Activated CD4-positive, CD25-positive, alpha-beta regulatory T cell (primary cell): ENCODE data around the gene LSM2.

Experiments used
- DNase-seq, 4 experiments: peaks; one replicate each; lab custom pipeline; 2025; lab: John Stamatoyannopoulos, UW

LSM2 gene

DNA sequence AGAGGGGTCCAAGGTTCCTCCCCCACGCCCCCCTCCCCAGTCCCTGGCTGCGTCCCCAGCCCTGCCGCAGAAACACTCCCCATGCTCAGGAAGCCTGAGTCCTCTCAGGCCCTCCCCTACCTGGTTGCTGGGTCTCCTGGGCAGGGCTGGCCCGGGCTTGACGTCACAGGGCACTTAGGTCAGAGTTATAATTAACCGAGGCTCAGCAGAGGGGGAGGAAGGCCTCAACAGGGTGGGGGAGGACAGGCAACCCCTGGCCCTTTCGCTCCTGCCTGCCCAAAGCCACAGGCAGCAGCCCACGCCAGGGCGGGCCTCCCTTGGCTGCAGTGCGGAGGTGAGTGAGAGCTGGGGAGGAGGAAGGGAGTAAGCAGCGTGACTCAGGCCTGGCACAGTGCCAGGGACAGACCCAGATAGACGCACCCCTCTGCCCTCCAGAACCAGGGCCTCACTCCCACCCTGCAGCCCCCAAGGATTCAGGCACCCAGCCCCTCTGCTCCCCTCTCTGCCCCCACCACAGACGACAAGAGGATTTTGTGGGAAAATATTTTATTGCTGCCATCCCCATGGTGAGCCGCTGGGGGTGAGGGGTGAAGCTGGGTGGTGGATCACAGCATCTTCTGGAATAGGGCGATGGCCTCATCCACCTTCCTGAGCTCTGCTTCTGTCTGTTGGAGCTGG lies 29.6 kb downstream of the LSM2 start, which contains the start of gene VWA7:
TSS of gene VWA7 (minus strand) at position 340 of the 678 bp plus-strand sequence. CDS start 549 bp downstream, outside the sequence.
- peak; percentile 40 to 55 (median 50) for DNase-seq

DNA sequence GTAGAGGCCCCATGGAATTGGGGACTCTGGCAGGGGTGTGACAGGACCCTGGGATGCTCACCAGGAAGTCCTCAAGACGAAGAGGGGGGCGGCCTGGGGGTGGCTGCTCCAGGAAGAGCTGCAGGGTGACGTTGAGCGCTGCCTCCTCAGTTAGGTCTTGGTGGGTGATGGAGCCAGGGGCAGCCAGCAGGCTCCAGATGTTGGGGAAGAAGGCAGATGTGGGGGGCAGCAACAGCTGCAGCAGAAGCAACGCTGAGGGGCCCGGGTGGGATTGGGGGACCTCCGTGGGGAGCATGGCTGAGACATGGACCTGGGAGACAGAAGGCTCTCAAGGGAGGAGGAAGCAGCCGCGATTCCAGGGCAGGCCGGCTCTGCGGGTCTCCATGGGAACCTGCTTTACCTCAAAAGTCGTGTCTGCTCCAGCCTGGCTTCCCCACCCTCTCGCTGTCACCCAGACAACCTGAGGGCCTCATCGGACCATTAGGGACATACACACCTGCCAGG lies 30.2 kb downstream of the LSM2 start:
- DNase-seq: no peak

DNA sequence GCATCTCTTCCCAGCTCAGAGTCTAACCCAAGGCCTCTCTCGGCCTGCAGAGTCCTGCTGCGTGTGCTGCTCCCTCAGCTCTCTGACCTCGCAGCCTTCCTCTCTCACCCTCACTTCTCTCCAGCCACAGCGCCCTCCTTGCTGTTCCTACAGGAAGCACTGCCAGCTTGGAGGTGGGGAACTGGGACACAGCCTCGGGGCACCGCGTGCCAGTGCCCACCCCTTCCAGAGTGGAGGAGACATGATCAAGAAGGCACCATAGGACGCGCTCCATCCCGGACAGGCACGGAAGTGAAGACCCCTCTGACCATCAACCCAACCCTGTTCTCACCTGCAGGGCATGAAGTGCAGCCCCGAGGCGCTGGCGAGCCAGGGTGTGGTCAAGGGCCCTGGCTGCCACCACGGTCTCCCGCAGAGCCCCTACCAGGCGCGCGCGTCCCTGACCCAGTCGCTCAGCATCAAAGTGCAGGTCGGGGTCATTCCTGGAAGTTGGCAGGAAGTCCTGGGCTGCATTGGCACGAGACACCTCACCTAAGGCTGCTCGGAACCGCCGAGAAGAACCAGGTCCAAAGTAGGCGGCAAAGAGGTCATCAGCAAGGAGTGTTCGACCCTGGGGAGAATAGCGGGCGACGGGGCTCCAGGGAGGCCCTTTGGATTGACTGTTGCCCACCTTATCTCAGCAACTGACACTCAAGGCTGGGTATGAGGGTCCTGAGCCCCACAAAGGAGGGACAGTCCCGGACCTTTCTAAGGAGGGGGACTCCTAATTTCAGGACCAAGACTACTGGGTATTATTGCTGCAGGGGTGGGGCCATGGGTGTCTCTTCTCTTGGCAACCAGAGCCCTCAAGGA lies 30.9 kb downstream of the LSM2 start:
- DNase-seq: no peak

DNA sequence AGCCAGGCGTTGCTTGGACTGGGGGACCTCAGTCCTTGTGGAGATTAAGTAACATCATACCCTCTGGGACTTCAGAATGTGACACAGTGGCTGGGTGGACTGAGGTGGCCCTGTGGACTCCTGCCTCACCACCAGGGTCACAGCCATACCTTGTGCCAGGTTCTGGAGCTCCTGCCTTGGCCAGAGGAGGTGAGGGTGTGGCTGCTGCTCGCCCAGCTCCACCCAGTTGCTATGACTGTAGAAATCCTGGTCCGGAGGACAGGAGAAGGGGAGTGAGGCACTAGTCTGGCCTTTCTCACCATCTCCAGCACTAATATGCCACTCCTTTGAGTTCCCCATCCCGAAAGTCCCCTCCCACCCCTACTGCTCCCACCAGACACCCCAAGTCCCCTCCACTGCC lies 31.6 kb downstream of the LSM2 start:
- DNase-seq: no peak

DNA sequence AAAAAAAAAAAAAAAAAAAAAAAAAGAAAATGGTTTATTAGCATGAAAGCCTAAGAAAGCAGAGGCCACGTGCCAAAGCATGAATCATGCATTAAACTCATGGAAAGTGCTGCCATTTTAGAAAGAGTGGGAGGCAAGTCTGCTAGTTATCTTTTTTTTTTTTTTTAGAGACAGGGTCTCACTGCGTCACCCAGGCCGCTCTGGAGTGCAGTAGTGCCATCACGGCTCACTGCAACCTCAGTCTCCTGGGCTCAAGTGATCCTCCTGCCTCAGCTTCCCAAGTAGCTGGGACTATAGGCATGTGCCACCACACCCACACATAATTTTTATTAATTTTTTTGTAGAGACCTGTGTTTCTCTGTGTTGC lies 34.8 kb downstream of the LSM2 start:
- no peak for DNase-seq

DNA sequence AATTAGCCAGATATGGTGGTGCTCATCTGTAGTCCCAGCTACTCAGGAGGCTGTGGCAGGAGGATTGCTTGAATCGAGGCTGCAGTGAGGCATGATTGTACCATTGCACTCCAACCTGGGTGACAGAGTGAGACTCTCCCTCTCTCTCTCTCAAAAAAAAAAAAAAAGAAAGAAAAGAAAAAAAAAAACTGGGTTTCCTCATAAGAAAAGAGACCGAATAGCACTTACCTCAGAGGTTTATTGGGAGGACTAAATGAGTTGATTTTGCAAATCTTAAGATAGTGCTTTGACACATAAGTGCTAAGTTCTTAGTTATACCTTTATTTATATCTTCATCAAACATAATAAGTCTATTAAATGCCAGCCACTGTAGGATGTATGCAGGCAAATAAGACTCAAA lies 35.9 kb downstream of the LSM2 start:
- no peak for DNase-seq

DNA sequence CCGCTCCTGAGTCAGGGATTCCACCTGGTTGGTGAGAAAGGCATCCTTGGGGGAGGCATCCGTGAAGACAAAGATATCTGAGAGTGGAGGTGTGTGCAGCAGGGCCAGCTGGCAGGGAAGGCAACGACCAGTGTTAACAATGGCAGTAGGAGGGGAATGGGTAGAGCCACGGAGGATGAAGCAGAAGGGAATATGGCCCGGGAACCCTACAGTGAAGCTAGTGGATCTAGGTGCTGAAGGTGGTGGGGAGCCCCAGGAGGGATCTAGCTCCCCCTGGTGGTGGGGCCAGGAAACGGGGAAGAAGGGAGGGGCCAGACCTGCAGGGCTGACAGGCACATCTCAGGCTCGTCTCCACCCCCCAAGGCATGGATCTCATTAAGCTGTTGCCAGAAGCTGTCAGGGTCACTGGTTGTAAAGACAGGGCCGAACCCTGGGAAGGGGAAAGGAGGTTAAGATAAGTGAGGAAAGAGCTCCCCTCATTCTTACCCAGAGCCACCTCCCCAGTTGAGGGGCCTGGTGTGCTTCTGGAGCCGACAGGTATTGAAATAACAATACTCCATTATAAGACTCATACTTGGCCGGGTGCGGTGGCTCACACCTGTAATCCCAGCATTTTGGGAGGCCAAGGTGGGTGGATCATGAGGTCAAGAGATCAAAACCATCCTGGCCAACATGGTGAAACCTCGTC lies 36.9 kb downstream of the LSM2 start:
- peak; percentile 55 to 67 (median 63) for DNase-seq

DNA sequence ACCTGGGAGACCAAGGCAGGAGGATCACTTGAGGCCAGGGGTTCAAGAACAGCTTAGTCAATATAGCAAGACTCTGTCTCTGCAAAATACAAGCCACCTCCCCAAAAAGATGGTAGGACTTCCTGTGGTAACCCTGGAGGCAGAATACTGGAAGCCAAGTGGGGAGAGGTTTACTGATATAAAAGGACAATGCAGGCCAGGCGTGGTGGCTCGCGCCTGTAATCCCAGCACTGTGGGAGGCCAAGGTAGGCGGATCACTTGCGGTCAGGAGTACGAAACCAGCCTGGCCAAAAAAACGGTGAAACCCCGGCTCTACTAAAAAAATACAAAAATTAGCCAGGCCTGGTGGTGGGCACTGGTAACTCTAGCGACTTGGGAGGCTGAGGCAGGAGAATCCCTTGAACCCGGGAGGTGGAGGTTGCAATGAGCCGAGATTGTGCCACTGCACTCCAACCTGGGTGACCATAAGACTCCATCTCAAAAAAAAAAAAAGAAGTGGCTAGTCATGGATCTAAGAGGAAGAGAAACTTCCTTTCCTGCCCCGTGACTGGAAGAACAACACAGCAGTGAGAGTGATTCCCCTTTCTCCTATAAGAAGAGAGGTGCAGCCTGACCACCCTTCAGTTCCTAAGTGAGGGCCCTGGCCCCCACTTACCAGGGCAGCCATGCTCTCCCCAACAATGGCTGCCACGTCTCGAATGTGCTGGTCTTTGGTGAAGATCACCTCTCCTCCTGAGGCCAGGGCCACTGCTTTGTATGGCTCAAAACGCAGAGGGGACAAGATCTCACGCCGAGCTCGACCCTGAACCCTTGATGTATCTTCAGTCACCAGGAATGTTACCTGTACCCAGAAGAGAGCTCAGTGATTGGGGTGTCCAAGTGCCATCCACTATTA lies 38.2 kb downstream of the LSM2 start:
- no peak for DNase-seq

DNA sequence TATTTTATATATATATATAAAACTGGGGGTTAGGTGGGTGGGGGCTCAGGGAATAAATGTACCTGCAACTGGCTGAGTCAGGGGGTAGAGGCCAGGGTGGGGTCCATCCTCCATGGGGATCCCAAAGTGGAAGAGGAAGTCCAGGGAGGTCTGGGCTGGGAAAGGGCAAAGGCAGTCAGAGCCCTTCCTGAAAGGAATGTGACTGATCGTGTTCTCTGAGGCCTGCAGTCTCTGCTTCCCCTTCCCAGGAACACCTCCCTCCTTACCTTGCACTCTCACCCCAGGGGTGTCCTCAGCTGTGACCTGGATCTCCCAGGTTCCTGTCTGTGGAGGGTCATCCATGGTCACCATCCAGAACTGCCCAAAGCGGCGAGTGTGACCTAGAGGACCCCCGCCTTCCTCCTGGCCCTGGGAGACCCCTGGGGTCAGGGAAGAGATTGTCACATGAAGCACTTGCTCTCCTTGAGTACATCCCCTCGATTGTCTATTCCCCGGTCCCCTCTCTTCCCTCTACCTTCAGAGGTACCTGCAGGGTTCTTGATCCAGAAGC lies 39.6 kb downstream of the LSM2 start:
- DNase-seq: no peak

DNA sequence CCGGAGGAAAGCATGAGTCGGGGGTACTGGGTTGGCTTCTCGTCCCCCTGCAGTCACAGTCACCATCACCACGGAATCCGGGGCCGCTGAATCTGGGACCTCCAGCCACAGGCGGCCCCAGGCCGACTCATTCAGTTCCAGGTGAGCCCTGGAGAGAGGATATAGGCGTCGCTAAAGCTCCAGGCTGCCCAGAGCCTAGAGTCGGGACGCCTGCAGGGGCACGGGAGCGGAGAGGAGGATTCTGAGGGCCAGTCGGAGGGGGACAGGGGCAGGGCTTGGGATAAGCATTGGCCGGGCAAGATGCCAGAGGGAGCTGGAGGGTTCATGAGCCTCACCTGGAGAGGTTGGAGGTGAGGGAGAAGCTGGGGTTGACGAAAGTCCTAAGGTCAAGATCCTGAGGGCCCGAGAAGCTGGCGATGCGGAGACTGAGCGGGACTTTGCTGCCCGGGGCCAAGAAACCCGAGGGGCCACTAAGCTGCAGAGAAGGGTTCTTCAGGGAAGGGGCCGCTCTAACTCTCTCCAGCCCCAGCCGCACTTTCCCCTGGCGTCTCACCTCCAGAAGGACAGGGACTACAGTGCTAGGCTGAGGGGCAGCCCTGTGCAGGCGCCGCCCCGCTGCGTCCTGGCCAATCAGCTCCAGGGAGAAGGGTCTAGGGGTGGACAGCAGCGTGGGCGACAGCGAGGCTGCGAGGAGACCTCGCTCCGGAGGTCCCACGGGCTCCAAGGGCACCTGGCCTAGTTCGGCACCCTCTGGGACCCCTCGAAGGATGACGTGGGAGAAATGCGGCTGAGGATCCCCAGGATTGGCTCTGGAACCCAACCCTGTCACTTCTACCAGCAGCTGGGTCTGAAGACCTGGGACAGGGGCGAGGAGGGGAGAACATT lies 40.6 kb downstream of the LSM2 start:
- no peak for DNase-seq

DNA sequence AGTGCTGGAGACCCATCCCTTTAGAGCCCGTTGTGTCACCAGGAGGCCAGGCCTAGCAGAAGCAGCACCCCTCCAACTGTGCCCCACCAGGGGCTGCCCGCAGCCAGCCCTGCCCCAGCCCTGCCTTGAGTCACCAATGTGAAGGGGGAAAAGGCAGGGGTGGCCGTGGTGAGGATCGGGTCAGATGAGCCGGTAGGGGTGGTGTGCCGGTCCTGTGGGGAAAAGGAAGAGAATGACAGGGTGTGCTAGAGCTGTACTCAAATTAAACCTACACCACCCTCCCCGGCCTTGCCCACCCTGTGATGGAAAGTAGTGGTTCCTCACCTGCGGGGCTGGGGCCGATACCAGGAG lies 41.2 kb downstream of the LSM2 start:
- no peak for DNase-seq

DNA sequence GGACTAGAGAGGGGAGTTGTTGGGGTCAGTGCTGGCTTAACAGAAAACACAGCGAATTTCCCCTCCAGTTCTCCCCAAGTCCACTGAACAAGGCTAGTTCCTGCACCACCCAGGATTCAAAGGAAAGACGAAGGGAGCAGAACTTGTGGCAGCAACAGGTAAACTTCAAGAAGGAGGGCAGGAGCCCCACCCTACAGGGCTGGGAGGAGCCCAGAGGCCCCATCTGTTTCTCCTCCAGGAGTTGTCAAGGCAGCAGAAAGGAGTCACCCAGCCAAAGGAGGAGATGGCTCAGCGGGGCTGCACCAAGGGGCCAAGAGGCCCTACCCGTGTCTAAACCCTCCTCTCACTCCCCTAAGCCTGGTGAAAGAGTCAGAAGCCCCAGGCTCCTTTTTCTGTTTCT lies 42.6 kb downstream of the LSM2 start:
- DNase-seq: no peak

DNA sequence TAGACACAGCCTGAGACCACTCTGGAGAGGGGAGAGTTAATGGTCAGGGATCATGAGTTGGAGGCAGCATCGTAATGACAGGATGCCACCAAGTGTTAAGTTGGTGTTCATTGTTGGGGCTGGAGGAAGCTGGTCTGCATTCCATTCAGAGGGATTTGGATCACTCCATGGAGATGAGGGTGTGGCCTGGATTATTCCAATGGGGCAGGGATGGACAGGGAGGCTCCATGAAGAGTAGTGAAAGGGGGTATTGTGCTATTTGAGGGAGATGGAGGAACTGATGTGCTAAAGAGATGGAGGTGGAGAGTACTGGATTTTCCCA lies 43.2 kb downstream of the LSM2 start:
- DNase-seq: no peak

DNA sequence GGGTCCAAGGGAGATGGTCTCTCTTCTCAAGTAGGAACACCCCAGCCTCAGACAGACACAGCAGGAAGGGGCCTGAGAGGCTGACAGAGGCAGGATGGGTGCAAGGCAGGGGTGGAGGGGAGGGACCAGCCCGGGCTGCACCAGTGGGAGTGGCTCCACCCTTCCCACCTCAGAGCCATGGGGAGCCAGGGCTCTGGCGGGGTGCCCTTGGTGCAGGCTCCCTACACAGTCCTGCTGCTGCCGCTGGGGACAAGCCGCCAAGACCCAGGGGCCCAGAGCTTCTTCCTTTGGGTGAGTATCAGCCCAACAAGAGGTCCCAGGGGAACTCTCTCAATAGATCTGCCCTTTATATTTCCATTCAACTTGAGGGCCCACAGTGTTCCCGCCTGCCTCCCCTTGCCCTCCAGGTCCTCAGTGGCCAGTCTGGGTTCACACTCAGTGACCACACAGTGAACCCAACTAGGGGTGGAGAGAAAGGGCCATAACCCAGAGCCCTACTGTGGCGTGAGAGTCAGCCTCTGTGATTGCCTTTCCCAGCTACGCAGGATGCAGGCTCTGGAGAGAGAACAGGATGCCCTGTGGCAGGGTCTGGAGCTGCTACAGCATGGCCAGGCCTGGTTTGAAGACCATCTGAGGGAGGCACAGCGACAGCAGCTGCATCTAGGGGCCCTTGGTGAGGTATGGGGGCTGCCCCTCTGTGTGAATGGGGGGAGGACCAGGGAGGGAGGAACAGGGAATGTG lies 43.7 kb downstream of the LSM2 start:
- DNase-seq: no peak

DNA sequence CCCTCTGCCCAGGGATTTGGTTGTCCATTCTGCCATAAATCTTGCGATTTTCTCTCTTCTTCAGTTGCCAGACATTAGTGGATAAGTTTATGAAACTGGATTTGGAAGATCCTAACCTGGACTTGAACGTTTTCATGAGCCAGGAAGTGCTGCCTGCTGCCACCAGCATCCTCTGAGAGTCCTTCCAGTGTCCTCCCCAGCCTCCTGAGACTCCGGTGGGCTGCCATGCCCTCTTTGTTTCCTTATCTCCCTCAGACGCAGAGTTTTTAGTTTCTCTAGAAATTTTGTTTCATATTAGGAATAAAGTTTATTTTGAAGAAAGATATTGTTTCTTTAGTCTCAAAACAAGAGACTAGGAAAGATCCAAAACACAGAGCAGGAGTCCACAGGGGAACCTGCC lies 44.4 kb downstream of the LSM2 start, which contains the start of gene SAPCD1:
TSS of gene SAPCD1 (plus strand) at position 301 of the 400 bp plus-strand sequence. CDS start 399 bp downstream, outside the sequence.
- DNase-seq: no peak

DNA sequence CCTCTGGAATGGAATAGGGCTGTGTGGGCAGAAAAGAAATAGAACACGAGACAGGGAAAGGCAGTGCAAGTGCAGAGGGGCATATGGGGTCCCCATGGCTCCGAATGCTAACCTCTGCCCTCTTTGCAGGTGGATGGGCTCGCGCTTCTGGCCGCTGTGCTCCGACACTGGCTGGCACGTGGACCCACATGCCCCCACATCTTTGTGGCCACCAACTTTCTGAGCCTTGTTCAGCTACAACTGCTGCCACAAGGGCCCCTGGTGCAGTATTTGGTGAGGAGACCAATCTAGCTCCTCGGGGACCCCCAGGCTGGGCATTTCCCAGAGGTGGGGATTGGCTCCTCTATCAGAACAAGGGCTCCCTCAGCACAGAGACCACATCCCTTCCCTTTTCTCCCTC lies 45.4 kb downstream of the LSM2 start:
- no peak for DNase-seq

DNA sequence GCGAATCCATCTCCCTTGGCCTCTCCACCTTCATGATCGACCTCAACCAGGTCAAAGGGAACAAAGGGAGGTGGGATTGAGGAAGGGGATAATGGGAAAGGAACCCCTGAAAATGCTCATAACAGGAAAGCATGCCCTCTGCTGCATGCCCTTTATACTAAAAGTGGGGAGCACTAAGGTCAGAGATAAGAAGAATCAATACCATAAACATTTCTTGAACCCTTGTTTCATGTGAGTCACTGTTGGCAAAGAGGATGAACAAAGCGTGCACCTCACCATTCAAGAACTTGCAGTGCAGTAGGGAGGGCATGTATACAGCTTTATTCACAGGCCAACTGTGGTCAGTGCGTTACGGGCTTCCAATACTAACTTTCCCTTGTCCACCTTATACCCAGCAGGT lies 46.0 kb downstream of the LSM2 start:
- DNase-seq: no peak

DNA sequence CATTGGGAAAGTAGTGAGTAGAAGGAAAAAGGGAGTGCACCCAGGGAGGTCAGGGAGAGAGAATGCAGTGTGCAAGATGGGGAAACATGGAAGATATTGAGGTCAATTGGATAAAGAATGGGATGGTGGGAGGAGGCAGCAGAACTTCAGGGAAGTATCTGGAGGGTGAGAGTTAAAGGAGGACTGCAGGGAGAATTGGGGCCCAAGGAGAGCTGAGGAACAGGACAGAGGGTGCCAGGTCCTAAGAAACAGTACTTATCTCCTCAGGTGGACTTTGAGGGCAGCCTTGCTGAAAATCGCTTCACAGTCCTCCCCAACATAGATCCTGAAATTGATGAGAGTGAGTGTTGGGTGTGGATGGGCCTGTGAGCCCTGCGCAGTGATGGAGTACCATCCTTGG lies 48.5 kb downstream of the LSM2 start:
- DNase-seq: no peak

DNA sequence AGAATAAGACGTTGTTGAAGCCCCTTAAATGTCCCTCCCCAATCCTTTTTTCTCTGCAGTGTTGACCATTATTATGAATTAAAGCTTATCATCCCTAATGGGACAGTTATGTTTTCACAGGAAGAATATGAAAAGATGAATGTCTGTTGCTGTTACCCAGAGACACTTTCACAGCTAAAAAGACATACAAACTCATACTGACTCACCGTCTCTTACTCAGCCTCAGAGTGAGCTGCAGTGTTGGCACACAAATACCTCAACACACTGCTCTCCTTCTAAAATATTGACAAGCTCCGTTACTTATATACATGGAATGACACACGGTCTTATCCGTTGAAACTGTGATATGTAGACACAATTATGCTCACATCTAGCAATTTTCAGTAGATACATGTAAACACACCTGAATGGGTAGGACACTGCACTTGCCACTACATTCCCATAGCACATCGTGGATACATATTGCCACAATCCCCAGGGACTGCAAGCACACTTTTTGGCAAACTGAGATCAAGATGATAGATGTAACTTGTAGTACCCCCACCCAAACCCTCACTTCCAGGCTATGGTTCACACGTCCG lies 53.9 kb downstream of the LSM2 start:
- DNase-seq: no peak
